ENCODE results near the gene ADGRV1. TPM values are rescaled to one million over a fixed set of nuclear protein-coding genes. Genes with fewer than 3 reads are reported as not detected.

ADGRV1 gene
- total and polyA plus RNA-seq, 9 of the 15 experiments (the other 6 are each of a cell fraction or from before 2014, with no cell fraction given) = 21.7 to 156 (median 58.2) TPM

DNA sequence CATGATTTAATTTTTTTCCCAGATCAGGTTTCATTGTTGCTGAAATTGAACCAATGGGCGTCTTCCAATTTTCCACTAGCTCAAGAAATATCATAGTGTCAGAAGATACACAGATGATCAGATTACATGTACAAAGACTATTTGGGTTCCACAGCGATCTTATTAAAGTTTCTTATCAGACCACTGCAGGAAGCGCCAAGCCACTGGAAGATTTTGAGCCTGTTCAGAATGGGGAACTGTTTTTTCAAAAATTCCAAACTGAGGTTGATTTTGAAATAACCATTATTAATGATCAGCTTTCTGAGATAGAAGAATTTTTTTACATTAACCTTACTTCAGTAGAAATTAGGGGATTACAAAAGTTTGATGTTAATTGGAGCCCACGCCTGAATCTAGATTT, 251.6 kb downstream of the ADGRV1 start:
- Histone ChIP-seq H4K20me1 (replicated peaks; ENCODE audit: control insufficient read depth, insufficient read depth, low read length) (no peaks in the 10 kb centered on the region), H3K79me2 (ENCODE audit: control insufficient read depth, insufficient read depth, low read length) (no peaks in the 10 kb centered on the region), H3K4me1 (replicated peaks in 1 of 2; ENCODE audit: control insufficient read depth in 2 of 2, insufficient read depth in 2 of 2, low read length in 2 of 2) (no peaks in the 10 kb centered on the region), H3K36me3 (ENCODE audit: control insufficient read depth, insufficient read depth, low read length) (peaks cover 70% of the 10 kb centered on the region), H3K4me2 (ENCODE audit: insufficient read depth, low read length) (no peak overlapping the region), H3K27me3 (ENCODE audit: control insufficient read depth in 2 of 2, insufficient read depth in 2 of 2, low read length in 2 of 2) (no peaks in the 10 kb centered on the region), H3K27ac (ENCODE audit: extremely low read depth, low read depth, low read length) (no peak overlapping the region), H3K9me1 (ENCODE audit: control insufficient read depth, insufficient read depth, low read length) (no peaks in the 10 kb centered on the region), H3K9me3 (replicated peaks; ENCODE audit: control insufficient read depth, insufficient read depth, low read depth, low read length) (no peaks in the 10 kb centered on the region), H3K9ac (ENCODE audit: insufficient read depth in 1 of 2, low read depth in 2 of 2, low read length in 2 of 2) (no peak overlapping the region), H2AFZ (ENCODE audit: low read depth, low read length) (no peak overlapping the region), H3K4me3 (no peak overlapping the region)
- TF ChIP-seq TAL1 (IDR thresholded peaks at IDR 0.05) (no peak), RBM34 (IDR thresholded peaks at IDR 0.05; ENCODE audit: borderline replicate concordance, insufficient read depth, low read length) (no peak), NR4A1 (CRISPR knock-in tag; IDR thresholded peaks at IDR 0.05) (no peak), NR4A1 (tag; IDR thresholded peaks at IDR 0.05) (no peak), YY1 (IDR thresholded peaks at IDR 0.05; ENCODE audit: borderline replicate concordance in 1 of 3, control insufficient read depth in 1 of 3, extremely low read depth in 1 of 3, insufficient read depth in 3 of 3, insufficient read length in 1 of 3, insufficient replicate concordance in 2 of 3, low read depth in 1 of 3, low read length in 2 of 3) (no peak), ZBTB8A (IDR thresholded peaks at IDR 0.05; ENCODE audit: partially characterized antibody) (no peak), NCOA1 (IDR thresholded peaks at IDR 0.05; ENCODE audit: low read depth) (no peak), STAG1 (CRISPR knock-in tag; IDR thresholded peaks at IDR 0.05; ENCODE audit: borderline replicate concordance) (no peak), BMI1 (IDR thresholded peaks at IDR 0.05; ENCODE audit: low read length) (no peak), SREBF1 (IDR thresholded peaks at IDR 0.05; ENCODE audit: borderline replicate concordance, low read depth, low read length) (no peak), RHOXF2B (CRISPR knock-in tag; conservative IDR thresholded peaks at IDR 0.05) (no peak)
- TF ChIP-seq, protein P1, sequence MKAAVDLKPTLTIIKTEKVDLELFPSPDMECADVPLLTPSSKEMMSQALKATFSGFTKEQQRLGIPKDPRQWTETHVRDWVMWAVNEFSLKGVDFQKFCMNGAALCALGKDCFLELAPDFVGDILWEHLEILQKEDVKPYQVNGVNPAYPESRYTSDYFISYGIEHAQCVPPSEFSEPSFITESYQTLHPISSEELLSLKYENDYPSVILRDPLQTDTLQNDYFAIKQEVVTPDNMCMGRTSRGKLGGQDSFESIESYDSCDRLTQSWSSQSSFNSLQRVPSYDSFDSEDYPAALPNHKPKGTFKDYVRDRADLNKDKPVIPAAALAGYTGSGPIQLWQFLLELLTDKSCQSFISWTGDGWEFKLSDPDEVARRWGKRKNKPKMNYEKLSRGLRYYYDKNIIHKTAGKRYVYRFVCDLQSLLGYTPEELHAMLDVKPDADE (conservative IDR thresholded peaks at IDR 0.05; ENCODE audit: control insufficient read depth, low read depth, low read length) = no peak
- TF ChIP-seq, protein P2, sequence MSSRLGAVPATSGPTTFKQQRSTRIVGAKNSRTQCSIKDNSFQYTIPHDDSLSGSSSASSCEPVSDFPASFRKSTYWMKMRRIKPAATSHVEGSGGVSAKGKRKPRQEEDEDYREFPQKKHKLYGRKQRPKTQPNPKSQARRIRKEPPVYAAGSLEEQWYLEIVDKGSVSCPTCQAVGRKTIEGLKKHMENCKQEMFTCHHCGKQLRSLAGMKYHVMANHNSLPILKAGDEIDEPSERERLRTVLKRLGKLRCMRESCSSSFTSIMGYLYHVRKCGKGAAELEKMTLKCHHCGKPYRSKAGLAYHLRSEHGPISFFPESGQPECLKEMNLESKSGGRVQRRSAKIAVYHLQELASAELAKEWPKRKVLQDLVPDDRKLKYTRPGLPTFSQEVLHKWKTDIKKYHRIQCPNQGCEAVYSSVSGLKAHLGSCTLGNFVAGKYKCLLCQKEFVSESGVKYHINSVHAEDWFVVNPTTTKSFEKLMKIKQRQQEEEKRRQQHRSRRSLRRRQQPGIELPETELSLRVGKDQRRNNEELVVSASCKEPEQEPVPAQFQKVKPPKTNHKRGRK (tag; IDR thresholded peaks at IDR 0.05) = no peak
- TF ChIP-seq, protein P3, sequence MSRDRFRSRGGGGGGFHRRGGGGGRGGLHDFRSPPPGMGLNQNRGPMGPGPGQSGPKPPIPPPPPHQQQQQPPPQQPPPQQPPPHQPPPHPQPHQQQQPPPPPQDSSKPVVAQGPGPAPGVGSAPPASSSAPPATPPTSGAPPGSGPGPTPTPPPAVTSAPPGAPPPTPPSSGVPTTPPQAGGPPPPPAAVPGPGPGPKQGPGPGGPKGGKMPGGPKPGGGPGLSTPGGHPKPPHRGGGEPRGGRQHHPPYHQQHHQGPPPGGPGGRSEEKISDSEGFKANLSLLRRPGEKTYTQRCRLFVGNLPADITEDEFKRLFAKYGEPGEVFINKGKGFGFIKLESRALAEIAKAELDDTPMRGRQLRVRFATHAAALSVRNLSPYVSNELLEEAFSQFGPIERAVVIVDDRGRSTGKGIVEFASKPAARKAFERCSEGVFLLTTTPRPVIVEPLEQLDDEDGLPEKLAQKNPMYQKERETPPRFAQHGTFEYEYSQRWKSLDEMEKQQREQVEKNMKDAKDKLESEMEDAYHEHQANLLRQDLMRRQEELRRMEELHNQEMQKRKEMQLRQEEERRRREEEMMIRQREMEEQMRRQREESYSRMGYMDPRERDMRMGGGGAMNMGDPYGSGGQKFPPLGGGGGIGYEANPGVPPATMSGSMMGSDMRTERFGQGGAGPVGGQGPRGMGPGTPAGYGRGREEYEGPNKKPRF (IDR thresholded peaks at IDR 0.05; ENCODE audit: low read depth, low read length) = no peak
- ChIA-PET CTCF (ENCODE audit: low intra/inter-chr PET ratio) (interaction anchor here (0.6 kb wide), 1 partner anchor 291 kb away, joined by 3 read pairs; no protein-coding TSS in a partner anchor), POLR2A (no interaction called here)
- BruUV-seq (replicated peaks) = no TSS peak
- DNase-seq (ENCODE audit: extremely low read depth in 1 of 4, low spot score in 3 of 4) (no peak), ATAC-seq (no peak), FAIRE-seq (no peak)
- intact Hi-C loops (cut with micrococcal nuclease) (no loop called here), in situ Hi-C loops (cut with MboI) (no loop called here)
- 76% methylated on average over 4 of the region's 4 CpGs for WGBS (ENCODE audit: insufficient coverage, low coverage, missing lambda C conversion rate)

Data from K562 (cell line).